Vagina (tissue), 2 donors: ENCODE measurements around the gene ALDOC.

Experiments
- POLR2A ChIP-seq, 2 donors: fragments of 450-650 bp; IDR thresholded peaks; one replicate each; pipeline ENCODE4 v1.6.1; 2017; ENCODE audit warnings: antibody characterized with exemption in 2 of 2, mild to moderate bottlenecking in 2 of 2, moderate library complexity in 2 of 2
- TF ChIP-seq, protein P1 (sequence below), 3 experiments: fragments of 450-650 bp in 2 of 3; fragments of 200-600 bp in 1 of 3; sonication (generic) in 1 of 3; IDR thresholded peaks; one replicate each; pipeline ENCODE4 v1.5.1; 2017 to 2019; ENCODE audit warnings: antibody characterized with exemption in 3 of 3, mild to moderate bottlenecking in 2 of 3, moderate library complexity in 2 of 3

DNA sequence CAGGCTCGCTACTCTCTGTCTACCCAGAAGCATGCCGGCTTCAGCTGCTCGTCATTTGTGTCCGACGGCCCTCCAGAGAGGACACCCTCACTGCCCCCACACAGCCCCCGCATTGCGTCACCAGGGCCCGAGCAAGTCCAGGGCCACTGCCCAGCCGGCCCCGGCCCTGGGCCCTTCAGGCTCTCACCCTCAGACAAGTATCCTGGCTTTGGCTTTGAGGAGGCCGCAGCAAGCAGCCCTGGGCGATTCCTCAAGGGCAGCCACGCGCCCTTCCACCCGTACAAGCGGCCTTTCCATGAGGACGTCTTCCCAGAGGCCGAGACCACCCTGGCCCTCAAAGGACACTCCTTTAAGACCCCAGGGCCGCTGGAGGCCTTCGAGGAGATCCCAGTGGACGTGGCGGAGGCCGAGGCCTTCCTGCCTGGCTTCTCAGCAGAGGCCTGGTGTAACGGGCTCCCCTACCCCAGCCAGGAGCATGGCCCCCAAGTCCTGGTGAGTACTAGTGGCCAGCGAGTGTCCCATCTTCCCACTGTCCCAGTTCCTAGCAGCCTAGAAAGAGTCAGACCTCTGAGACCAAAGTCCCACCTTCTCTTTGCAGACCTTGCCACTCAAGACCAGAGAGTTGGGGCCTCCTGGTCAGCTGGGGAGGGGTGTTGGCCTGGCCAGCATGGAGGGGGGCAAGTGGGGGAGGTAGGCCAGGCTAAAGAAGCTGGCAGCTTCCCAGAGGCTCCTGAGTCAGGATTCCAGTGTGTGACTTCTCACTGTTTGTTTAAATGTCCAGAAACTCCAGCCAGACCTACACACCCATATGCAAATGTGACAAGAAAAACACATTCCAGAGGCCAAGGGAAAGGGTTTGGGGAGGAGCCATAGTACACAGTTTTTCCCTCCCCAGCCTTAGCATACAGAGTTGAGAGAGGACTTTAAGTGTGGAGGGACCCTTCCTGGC is 51.9 kb downstream of the ALDOC start:
- no peak for TF ChIP-seq POLR2A (IDR thresholded peaks at IDR 0.05)
- TF ChIP-seq, protein P1, sequence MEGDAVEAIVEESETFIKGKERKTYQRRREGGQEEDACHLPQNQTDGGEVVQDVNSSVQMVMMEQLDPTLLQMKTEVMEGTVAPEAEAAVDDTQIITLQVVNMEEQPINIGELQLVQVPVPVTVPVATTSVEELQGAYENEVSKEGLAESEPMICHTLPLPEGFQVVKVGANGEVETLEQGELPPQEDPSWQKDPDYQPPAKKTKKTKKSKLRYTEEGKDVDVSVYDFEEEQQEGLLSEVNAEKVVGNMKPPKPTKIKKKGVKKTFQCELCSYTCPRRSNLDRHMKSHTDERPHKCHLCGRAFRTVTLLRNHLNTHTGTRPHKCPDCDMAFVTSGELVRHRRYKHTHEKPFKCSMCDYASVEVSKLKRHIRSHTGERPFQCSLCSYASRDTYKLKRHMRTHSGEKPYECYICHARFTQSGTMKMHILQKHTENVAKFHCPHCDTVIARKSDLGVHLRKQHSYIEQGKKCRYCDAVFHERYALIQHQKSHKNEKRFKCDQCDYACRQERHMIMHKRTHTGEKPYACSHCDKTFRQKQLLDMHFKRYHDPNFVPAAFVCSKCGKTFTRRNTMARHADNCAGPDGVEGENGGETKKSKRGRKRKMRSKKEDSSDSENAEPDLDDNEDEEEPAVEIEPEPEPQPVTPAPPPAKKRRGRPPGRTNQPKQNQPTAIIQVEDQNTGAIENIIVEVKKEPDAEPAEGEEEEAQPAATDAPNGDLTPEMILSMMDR (IDR thresholded peaks at IDR 0.05), result no peak
